ENCODE data around the gene GALNT1. TPM values are rescaled to one million over a fixed set of nuclear protein-coding genes. Genes with fewer than 3 reads are reported as not detected.

The GALNT1 gene
- total and polyA plus RNA-seq, 2 donors = 24.6 to 44.8 TPM

DNA sequence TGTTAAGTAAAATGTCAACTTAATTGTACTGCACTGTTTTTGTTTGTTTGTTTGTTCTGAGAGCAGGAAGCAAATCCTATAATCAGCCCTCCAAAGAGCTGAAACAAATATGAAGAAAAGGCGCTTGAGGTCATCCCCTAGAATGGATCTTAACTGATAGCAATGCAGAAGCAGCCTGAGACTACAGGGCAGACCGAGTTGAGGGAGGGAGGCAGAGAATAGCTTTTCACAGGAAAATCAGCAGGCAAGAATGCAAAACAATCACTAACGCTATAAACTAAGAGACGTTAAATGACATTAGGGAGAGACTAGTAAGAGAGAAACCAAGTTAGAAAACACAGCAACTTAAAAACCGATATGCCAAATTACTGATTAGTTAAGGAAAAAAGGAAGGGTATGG lies 37.2 kb downstream of the GALNT1 start:
- H3K27me3 ChIP-seq (ENCODE audit: control insufficient read depth in 2 of 2, insufficient read depth in 1 of 2, low read length in 1 of 2) = no peaks in the 10 kb centered on the region
- H3K4me3 ChIP-seq (ENCODE audit: low read length in 2 of 2) = no peak overlapping the region
- H3K9me3 ChIP-seq (ENCODE audit: control insufficient read depth in 2 of 2, insufficient read depth in 1 of 2, low read length in 1 of 2) = no peaks in the 10 kb centered on the region
- peaks cover 5 to 8% of the 10 kb centered on the region in 2 donors for H3K4me1 ChIP-seq (ENCODE audit: control insufficient read depth in 2 of 2, insufficient read depth in 2 of 2, low read length in 2 of 2)
- H3K36me3 ChIP-seq (ENCODE audit: control insufficient read depth in 2 of 2, insufficient read depth in 2 of 2, low read length in 1 of 2) = no peaks in the 10 kb centered on the region
- DNase-seq (ENCODE audit: low read depth in 6 of 9, low spot score in 9 of 9) = no peak
- WGBS = 80% methylated on average over 5 of the region's 5 CpGs
- no peak overlapping the region for H3K27ac ChIP-seq (ENCODE audit: low read depth in 1 of 2, low read length in 1 of 2)

DNA sequence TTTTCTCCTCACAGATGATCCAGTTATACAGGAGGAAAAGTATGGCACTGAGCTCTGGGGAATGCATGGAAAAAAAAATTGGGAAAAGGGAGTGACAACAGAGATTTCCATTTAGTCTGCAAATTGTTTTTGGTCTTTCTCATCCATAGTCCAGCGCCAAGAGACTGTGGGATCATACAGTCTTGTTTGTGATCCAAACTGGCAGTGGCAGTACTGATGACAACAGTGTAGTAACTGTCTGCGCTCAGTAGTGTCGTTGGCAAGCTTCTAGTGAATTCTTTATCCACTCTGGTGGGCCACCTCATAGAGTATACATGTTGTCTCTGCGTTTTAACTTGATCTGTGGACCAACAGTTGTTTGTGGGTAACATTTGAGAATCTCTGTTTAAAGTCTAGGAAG lies 37.9 kb downstream of the GALNT1 start:
- WGBS = 84% methylated on average over 4 of the region's 4 CpGs
- Histone ChIP-seq H3K4me3 (ENCODE audit: low read length in 2 of 2) (no peak overlapping the region), H3K4me1 (ENCODE audit: control insufficient read depth in 2 of 2, insufficient read depth in 2 of 2, low read length in 2 of 2) (peaks cover 5 to 10% of the 10 kb centered on the region in 2 donors), H3K27me3 (ENCODE audit: control insufficient read depth in 2 of 2, insufficient read depth in 1 of 2, low read length in 1 of 2) (no peaks in the 10 kb centered on the region), H3K9me3 (ENCODE audit: control insufficient read depth in 2 of 2, insufficient read depth in 1 of 2, low read length in 1 of 2) (no peaks in the 10 kb centered on the region), H3K36me3 (ENCODE audit: control insufficient read depth in 2 of 2, insufficient read depth in 2 of 2, low read length in 1 of 2) (no peaks in the 10 kb centered on the region), H3K27ac (ENCODE audit: low read depth in 1 of 2, low read length in 1 of 2) (no peak overlapping the region)
- DNase-seq (ENCODE audit: low read depth in 6 of 9, low spot score in 9 of 9) = no peak

DNA sequence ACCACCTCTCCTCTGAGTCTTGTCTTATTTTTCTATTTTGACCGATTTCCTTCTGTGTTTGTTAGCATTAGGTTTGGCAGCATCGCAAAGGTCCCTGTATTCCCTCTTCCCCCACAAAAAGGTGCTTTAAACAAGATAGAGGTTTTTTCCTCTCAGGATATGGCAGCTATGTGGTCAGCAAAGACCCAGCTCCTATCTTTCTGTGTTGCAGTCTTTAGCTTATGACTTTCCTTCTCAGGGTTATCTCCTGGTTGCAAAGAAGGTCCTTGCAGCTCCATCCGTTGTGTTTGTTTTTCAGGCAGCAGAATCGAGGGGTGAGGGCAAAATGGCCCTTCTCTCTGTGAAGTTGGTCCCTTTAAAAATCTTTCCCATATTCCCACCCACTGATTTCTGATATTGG lies 38.4 kb downstream of the GALNT1 start:
- 87% methylated on average over 4 of the region's 4 CpGs for WGBS
- DNase-seq (ENCODE audit: low read depth in 6 of 9, low spot score in 9 of 9) = no peak
- no peaks in the 10 kb centered on the region for H3K27me3 ChIP-seq (ENCODE audit: control insufficient read depth in 2 of 2, insufficient read depth in 1 of 2, low read length in 1 of 2)
- H3K9me3 ChIP-seq (ENCODE audit: control insufficient read depth in 2 of 2, insufficient read depth in 1 of 2, low read length in 1 of 2) = no peaks in the 10 kb centered on the region
- H3K4me1 ChIP-seq (ENCODE audit: control insufficient read depth in 2 of 2, insufficient read depth in 2 of 2, low read length in 2 of 2) = peaks cover 5 to 10% of the 10 kb centered on the region in 2 donors
- no peak overlapping the region for H3K27ac ChIP-seq (ENCODE audit: low read depth in 1 of 2, low read length in 1 of 2)
- no peak overlapping the region for H3K4me3 ChIP-seq (ENCODE audit: low read length in 2 of 2)
- no peaks in the 10 kb centered on the region for H3K36me3 ChIP-seq (ENCODE audit: control insufficient read depth in 2 of 2, insufficient read depth in 2 of 2, low read length in 1 of 2)

DNA sequence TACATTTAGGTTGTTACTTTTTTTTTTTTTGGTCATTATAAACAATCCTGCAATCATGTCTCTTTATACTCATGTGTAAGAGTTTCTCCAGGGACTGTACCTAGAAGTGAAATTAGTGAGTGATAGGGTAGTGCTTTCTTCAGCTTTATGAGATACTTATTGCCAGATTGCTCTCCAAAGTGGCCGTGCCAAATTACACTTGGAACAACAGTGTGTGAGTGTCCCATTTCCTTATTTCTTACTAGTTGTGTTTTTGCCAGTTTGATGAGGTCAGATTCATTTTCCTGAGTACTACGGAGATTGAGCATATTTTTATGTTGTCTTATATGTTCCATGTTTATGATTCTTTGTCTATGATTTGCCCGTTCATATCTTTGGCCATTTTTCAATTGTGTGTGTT lies 39.2 kb downstream of the GALNT1 start:
- Histone ChIP-seq H3K9me3 (ENCODE audit: control insufficient read depth in 2 of 2, insufficient read depth in 1 of 2, low read length in 1 of 2) (no peaks in the 10 kb centered on the region), H3K4me3 (ENCODE audit: low read length in 2 of 2) (no peak overlapping the region), H3K27me3 (ENCODE audit: control insufficient read depth in 2 of 2, insufficient read depth in 1 of 2, low read length in 1 of 2) (no peaks in the 10 kb centered on the region), H3K27ac (ENCODE audit: low read depth in 1 of 2, low read length in 1 of 2) (no peak overlapping the region), H3K36me3 (ENCODE audit: control insufficient read depth in 2 of 2, insufficient read depth in 2 of 2, low read length in 1 of 2) (no peaks in the 10 kb centered on the region), H3K4me1 (ENCODE audit: control insufficient read depth in 2 of 2, insufficient read depth in 2 of 2, low read length in 2 of 2) (peaks cover 5 to 10% of the 10 kb centered on the region in 2 donors)
- no peak for DNase-seq (ENCODE audit: low read depth in 6 of 9, low spot score in 9 of 9)
- 94% methylated on average over 3 of the region's 3 CpGs for WGBS

DNA sequence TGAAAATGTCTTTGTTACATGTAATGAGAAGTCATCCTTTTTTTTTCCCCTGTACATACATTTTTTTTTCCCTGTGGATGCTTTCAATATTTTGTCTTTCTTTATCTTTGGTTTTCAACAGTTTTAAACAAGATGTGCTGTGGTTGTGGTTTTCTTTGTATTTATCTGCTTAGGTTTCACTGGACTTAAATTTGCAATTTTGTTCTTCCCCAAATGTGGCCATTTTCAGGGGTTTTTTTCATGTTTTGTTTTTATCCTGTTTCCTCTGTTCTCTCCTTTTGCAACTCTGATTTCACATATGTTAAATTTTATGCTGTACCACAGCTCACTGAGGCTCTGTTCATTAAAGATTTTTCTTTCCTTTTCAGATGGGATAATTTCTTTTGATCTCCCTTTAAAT lies 41.7 kb downstream of the GALNT1 start:
- no peak overlapping the region for H3K4me3 ChIP-seq (ENCODE audit: low read length in 2 of 2)
- DNase-seq (ENCODE audit: low read depth in 6 of 9, low spot score in 9 of 9) = no peak
- no peaks in the 10 kb centered on the region for H3K27me3 ChIP-seq (ENCODE audit: control insufficient read depth in 2 of 2, insufficient read depth in 1 of 2, low read length in 1 of 2)
- peak overlapping the region in 1 of 2 donors; percentile 6 for H3K27ac ChIP-seq (ENCODE audit: low read depth in 1 of 2, low read length in 1 of 2)
- no peaks in the 10 kb centered on the region for H3K36me3 ChIP-seq (ENCODE audit: control insufficient read depth in 2 of 2, insufficient read depth in 2 of 2, low read length in 1 of 2)
- H3K9me3 ChIP-seq (ENCODE audit: control insufficient read depth in 2 of 2, insufficient read depth in 1 of 2, low read length in 1 of 2) = peaks cover 0 to 9% of the 10 kb centered on the region in 2 donors
- peaks cover 0 to 2% of the 10 kb centered on the region in 2 donors for H3K4me1 ChIP-seq (ENCODE audit: control insufficient read depth in 2 of 2, insufficient read depth in 2 of 2, low read length in 2 of 2)

DNA sequence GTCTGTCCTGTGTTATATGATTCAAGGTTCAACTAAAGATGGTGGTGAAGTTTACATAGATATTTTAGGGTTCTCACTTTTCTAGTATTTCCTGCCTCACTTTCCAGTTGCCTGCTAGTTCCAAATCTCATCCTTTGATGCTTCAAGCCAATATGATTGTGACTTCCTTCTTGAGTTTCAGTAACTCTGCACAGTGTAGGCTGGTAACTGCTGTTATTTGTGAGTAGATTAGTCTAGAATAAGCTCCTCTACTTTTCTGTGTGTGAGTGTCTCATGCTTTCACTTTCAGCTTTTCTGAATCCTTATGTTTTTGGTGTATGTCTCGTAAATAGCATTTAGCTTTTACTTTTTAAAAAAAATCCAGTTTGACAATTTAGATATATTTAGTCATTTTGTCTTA lies 42.6 kb downstream of the GALNT1 start:
- Histone ChIP-seq H3K36me3 (ENCODE audit: control insufficient read depth in 2 of 2, insufficient read depth in 2 of 2, low read length in 1 of 2) (no peaks in the 10 kb centered on the region), H3K27me3 (ENCODE audit: control insufficient read depth in 2 of 2, insufficient read depth in 1 of 2, low read length in 1 of 2) (no peaks in the 10 kb centered on the region), H3K4me3 (ENCODE audit: low read length in 2 of 2) (no peak overlapping the region), H3K9me3 (ENCODE audit: control insufficient read depth in 2 of 2, insufficient read depth in 1 of 2, low read length in 1 of 2) (peaks cover 0 to 11% of the 10 kb centered on the region in 2 donors), H3K27ac (ENCODE audit: low read depth in 1 of 2, low read length in 1 of 2) (peak overlapping the region in 1 of 2 donors; percentile 15), H3K4me1 (ENCODE audit: control insufficient read depth in 2 of 2, insufficient read depth in 2 of 2, low read length in 2 of 2) (peaks cover 0 to 2% of the 10 kb centered on the region in 2 donors)
- DNase-seq (ENCODE audit: low read depth in 6 of 9, low spot score in 9 of 9) = peak in 5 of 9 donors; percentile 15 to 62 (median 25)
- WGBS = 86% methylated on average over 1 of the region's 1 CpG

DNA sequence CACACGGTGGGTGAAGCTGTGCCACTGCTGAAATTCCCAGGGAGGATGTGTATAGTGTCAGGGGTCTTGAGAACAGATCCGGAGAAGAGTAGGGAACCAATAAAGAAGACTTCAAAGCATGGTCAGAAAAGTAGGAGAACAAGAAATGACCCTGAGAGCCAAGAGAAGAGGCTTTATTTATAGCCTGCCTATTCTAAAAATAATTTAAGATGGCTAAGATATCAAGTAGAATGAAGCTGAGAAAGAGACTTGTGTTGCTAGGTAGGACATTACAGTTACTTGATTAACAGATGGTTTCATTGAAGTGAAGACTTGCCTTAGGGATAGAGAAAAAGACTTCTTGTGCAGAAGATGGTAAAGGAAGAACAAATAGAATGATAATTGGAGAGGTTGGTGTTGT lies 43.7 kb downstream of the GALNT1 start:
- Histone ChIP-seq H3K4me3 (ENCODE audit: low read length in 2 of 2) (no peak overlapping the region), H3K9me3 (ENCODE audit: control insufficient read depth in 2 of 2, insufficient read depth in 1 of 2, low read length in 1 of 2) (peaks cover 0 to 11% of the 10 kb centered on the region in 2 donors), H3K27ac (ENCODE audit: low read depth in 1 of 2, low read length in 1 of 2) (no peak overlapping the region), H3K4me1 (ENCODE audit: control insufficient read depth in 2 of 2, insufficient read depth in 2 of 2, low read length in 2 of 2) (peaks cover 0 to 2% of the 10 kb centered on the region in 2 donors), H3K27me3 (ENCODE audit: control insufficient read depth in 2 of 2, insufficient read depth in 1 of 2, low read length in 1 of 2) (no peaks in the 10 kb centered on the region), H3K36me3 (ENCODE audit: control insufficient read depth in 2 of 2, insufficient read depth in 2 of 2, low read length in 1 of 2) (no peaks in the 10 kb centered on the region)
- WGBS = over 99% methylated on average over 2 of the region's 2 CpGs
- no peak for DNase-seq (ENCODE audit: low read depth in 6 of 9, low spot score in 9 of 9)

DNA sequence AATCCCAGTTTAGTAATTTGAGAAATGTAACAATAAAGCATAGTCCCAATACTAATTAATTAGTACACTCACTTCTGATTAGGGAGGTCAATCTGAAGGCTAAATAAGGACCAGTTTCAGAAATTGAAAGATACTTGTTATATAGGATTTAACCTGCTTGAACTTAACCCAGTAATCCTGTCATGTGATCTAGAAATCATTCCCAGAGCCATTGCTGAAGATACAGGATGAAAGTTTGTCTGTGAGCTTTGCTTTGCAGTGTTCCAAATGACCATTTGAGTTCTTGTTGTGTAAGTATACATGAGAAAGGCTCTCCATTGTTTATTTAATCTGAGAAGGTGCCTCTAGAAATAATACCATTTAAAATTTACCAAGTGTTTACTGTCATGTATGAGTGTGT lies 52.2 kb downstream of the GALNT1 start:
- H3K27ac ChIP-seq (ENCODE audit: low read depth in 1 of 2, low read length in 1 of 2) = no peak overlapping the region
- no peak overlapping the region for H3K4me3 ChIP-seq (ENCODE audit: low read length in 2 of 2)
- no peak for DNase-seq (ENCODE audit: low read depth in 6 of 9, low spot score in 9 of 9)
- no peaks in the 10 kb centered on the region for H3K9me3 ChIP-seq (ENCODE audit: control insufficient read depth in 2 of 2, insufficient read depth in 1 of 2, low read length in 1 of 2)
- H3K27me3 ChIP-seq (ENCODE audit: control insufficient read depth in 2 of 2, insufficient read depth in 1 of 2, low read length in 1 of 2) = no peaks in the 10 kb centered on the region
- H3K36me3 ChIP-seq (ENCODE audit: control insufficient read depth in 2 of 2, insufficient read depth in 2 of 2, low read length in 1 of 2) = no peaks in the 10 kb centered on the region
- H3K4me1 ChIP-seq (ENCODE audit: control insufficient read depth in 2 of 2, insufficient read depth in 2 of 2, low read length in 2 of 2) = no peaks in the 10 kb centered on the region

DNA sequence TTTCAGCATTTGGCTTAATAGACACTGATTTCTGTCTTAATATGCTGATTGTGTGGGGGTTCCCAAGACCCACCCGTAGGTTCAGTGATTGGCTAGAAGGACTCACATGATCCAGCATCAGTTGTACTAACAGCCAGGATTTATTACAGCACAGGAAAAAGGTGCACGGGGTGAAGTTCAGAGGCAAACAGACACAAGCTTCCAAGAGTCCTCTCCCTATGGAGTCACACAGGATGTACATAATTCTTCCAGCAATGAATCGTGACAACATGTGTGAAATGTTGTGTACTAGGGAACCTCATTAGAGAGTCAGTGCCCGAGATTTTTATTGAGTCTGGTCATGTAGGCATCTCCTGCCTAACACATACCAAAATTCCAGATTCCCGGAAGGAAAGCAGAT lies 52.8 kb downstream of the GALNT1 start:
- Histone ChIP-seq H3K27me3 (ENCODE audit: control insufficient read depth in 2 of 2, insufficient read depth in 1 of 2, low read length in 1 of 2) (no peaks in the 10 kb centered on the region), H3K9me3 (ENCODE audit: control insufficient read depth in 2 of 2, insufficient read depth in 1 of 2, low read length in 1 of 2) (no peaks in the 10 kb centered on the region), H3K4me3 (ENCODE audit: low read length in 2 of 2) (no peak overlapping the region), H3K27ac (ENCODE audit: low read depth in 1 of 2, low read length in 1 of 2) (no peak overlapping the region), H3K4me1 (ENCODE audit: control insufficient read depth in 2 of 2, insufficient read depth in 2 of 2, low read length in 2 of 2) (no peaks in the 10 kb centered on the region), H3K36me3 (ENCODE audit: control insufficient read depth in 2 of 2, insufficient read depth in 2 of 2, low read length in 1 of 2) (no peaks in the 10 kb centered on the region)
- 89% methylated on average over 5 of the region's 5 CpGs for WGBS
- DNase-seq (ENCODE audit: low read depth in 6 of 9, low spot score in 9 of 9) = no peak

DNA sequence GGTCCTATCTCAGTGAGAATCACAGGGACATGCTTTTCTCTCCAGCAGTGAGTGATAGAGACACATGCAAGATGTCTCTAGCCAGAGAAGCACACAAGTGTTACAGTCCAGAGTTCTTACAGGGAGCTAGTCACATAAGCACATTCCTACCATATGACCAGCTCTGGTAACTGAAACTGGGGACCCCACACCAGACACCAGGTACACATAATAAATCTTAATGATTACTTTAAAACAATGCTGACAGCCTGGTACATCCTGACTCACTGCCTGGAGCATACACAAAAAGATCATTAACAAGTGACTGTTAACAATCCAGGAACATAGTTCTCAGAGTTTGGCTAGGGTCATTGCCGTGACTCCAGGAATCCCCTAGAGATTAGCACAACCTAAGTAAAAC lies 53.6 kb downstream of the GALNT1 start:
- no peaks in the 10 kb centered on the region for H3K4me1 ChIP-seq (ENCODE audit: control insufficient read depth in 2 of 2, insufficient read depth in 2 of 2, low read length in 2 of 2)
- 95% methylated on average over 1 of the region's 1 CpG for WGBS
- H3K9me3 ChIP-seq (ENCODE audit: control insufficient read depth in 2 of 2, insufficient read depth in 1 of 2, low read length in 1 of 2) = no peaks in the 10 kb centered on the region
- no peak overlapping the region for H3K27ac ChIP-seq (ENCODE audit: low read depth in 1 of 2, low read length in 1 of 2)
- no peak for DNase-seq (ENCODE audit: low read depth in 6 of 9, low spot score in 9 of 9)
- H3K27me3 ChIP-seq (ENCODE audit: control insufficient read depth in 2 of 2, insufficient read depth in 1 of 2, low read length in 1 of 2) = no peaks in the 10 kb centered on the region
- no peaks in the 10 kb centered on the region for H3K36me3 ChIP-seq (ENCODE audit: control insufficient read depth in 2 of 2, insufficient read depth in 2 of 2, low read length in 1 of 2)
- no peak overlapping the region for H3K4me3 ChIP-seq (ENCODE audit: low read length in 2 of 2)
